Prostate gland (tissue), 2 donors: ENCODE results near the gene FOXP1.

ENCODE experiments used
- POLR2A ChIP-seq: fragments of 450-650 bp; IDR thresholded peaks from one replicate; pipeline ENCODE4 v1.6.1; 2016; ENCODE audit warnings: antibody characterized with exemption, mild to moderate bottlenecking
- TF ChIP-seq, protein P1 (sequence below), 4 experiments: fragments of 200-600 bp in 2 of 4; fragments of 450-650 bp in 2 of 4; sonication (generic) in 2 of 4; IDR thresholded peaks; 1 replicate in 3 of 4; 2 replicates in 1 of 4; pipeline ENCODE4 v1.5.1; 2016 to 2019; ENCODE audit warnings: antibody characterized with exemption in 4 of 4, mild to moderate bottlenecking in 2 of 4, moderate library complexity in 2 of 4

DNA sequence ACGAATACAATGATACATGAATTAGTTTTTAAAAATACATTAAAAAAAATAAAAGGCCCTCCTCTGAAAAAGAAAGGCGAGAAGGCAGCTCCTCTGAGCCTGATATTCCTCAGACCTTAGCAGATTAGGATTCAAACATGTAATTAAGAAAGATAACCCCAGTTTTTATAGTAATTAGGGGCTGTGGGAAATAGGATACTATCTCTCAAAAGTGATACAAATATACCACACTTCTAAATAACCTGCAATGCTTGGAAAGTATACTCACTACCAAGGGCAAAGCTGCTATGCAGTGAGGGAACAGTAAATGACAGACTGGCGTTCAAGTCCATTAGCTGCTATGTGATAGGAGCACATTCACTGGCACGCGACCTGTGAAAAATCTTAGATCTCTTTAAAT lies 445.1 kb downstream of the FOXP1 start:
- TF ChIP-seq, protein P1, sequence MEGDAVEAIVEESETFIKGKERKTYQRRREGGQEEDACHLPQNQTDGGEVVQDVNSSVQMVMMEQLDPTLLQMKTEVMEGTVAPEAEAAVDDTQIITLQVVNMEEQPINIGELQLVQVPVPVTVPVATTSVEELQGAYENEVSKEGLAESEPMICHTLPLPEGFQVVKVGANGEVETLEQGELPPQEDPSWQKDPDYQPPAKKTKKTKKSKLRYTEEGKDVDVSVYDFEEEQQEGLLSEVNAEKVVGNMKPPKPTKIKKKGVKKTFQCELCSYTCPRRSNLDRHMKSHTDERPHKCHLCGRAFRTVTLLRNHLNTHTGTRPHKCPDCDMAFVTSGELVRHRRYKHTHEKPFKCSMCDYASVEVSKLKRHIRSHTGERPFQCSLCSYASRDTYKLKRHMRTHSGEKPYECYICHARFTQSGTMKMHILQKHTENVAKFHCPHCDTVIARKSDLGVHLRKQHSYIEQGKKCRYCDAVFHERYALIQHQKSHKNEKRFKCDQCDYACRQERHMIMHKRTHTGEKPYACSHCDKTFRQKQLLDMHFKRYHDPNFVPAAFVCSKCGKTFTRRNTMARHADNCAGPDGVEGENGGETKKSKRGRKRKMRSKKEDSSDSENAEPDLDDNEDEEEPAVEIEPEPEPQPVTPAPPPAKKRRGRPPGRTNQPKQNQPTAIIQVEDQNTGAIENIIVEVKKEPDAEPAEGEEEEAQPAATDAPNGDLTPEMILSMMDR (IDR thresholded peaks at IDR 0.05), result no peak
- TF ChIP-seq POLR2A, result no peak
